IPS-15b (cell line): ENCODE data around the gene OSBPL8.

Experiments used
- H3K27me3 ChIP-seq: one replicate; pipeline ENCODE4 v1.6.1; 2013; ENCODE audit warnings: low read length; ENCODE audit not compliant: control insufficient read depth, insufficient read depth
- H3K36me3 ChIP-seq: one replicate; pipeline ENCODE4 v1.6.1; 2013; ENCODE audit warnings: low read length; ENCODE audit not compliant: control insufficient read depth, insufficient read depth
- H3K4me1 ChIP-seq: one replicate; pipeline ENCODE4 v1.6.1; 2013; ENCODE audit warnings: mild to moderate bottlenecking, low read length; ENCODE audit not compliant: control insufficient read depth, insufficient read depth
- H3K4me3 ChIP-seq: one replicate; pipeline ENCODE4 v1.5.1; 2013; ENCODE audit warnings: low read depth, low read length
- H3K9ac ChIP-seq: one replicate; pipeline ENCODE4 v1.6.1; 2013; ENCODE audit warnings: low read depth, mild to moderate bottlenecking, low read length
- H3K9me3 ChIP-seq: one replicate; pipeline ENCODE4 v1.6.1; 2013; ENCODE audit warnings: mild to moderate bottlenecking, low read length; ENCODE audit not compliant: control insufficient read depth, insufficient read depth

The OSBPL8 gene

DNA sequence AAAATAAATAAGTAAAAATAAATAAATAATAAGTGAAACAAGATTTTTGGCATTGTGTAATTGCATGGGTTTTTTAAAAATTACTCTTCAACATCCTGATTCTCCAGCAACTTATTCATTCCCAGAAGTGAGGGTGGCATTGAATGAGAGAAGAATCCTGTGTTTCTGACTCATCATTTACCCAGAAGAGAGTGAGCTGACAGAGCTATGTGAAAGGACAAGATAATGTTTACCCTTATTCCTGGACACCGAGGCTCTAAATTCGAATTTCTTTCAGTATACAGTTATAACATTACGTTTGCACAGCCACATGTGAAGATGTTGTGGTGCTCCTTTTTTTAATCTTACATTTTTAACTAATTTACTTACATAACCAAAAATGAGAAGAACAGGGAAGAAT lies 247.8 kb downstream of the OSBPL8 start:
- Histone ChIP-seq H3K36me3 (no peaks in the 10 kb centered on the region), H3K4me3 (no peak overlapping the region), H3K9me3 (no peaks in the 10 kb centered on the region), H3K9ac (no peak overlapping the region), H3K27me3 (no peaks in the 10 kb centered on the region), H3K4me1 (peaks cover 3% of the 10 kb centered on the region)

DNA sequence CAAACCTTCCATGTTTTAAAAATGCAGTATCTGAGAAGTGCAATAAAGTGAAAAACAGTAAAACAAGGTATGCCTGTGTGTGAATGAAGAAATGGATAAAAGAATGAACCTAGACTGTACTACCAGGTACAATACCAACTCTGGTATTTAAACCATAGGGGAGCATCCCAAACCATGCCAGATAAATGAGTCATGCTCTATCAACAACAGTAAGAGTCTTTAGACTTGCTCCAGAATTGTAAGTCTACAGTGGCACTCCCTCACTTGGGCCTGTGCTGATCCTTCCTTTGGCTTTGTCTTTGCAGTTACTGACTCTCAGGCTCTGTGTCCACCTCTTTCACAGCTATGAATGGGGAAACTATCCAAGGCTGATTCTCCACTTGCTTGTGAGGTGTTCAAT lies 249.5 kb downstream of the OSBPL8 start:
- H3K4me1 ChIP-seq: peaks cover 3% of the 10 kb centered on the region
- H3K9me3 ChIP-seq: no peaks in the 10 kb centered on the region
- no peak overlapping the region for H3K4me3 ChIP-seq
- H3K9ac ChIP-seq: no peak overlapping the region
- no peaks in the 10 kb centered on the region for H3K36me3 ChIP-seq
- H3K27me3 ChIP-seq: no peaks in the 10 kb centered on the region

- Histone ChIP-seq H3K36me3 (no peaks in the 10 kb centered on the region), H3K4me3 (no peak overlapping the region), H3K9me3 (no peaks in the 10 kb centered on the region), H3K4me1 (peaks cover 3% of the 10 kb centered on the region), H3K9ac (no peak overlapping the region), H3K27me3 (no peaks in the 10 kb centered on the region)
These were observed 250.7 kb downstream of the OSBPL8 start for GRCh38 chr12:76308866-76309265.

DNA sequence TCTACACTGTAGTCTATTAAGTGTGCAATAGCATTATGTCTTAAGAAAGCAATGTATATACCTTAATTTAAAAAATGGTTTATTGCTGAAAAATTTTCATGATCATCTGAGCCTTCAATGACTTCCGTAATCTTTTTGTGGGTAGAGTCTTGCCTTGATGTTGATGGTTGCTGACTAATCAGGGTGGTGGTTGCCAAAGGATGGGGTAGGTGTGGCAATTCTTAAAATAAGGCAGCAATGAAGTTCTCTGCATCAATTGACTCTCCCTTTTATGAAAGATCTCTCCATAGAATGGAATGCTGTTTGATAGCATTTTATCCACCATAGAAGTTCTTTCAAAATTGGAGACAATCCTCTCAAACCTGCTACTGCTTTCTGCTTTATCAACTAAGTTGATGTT lies 252.5 kb downstream of the OSBPL8 start:
- Histone ChIP-seq H3K27me3 (no peaks in the 10 kb centered on the region), H3K9me3 (no peaks in the 10 kb centered on the region), H3K4me3 (no peak overlapping the region), H3K9ac (no peak overlapping the region), H3K36me3 (no peaks in the 10 kb centered on the region), H3K4me1 (no peaks in the 10 kb centered on the region)

DNA sequence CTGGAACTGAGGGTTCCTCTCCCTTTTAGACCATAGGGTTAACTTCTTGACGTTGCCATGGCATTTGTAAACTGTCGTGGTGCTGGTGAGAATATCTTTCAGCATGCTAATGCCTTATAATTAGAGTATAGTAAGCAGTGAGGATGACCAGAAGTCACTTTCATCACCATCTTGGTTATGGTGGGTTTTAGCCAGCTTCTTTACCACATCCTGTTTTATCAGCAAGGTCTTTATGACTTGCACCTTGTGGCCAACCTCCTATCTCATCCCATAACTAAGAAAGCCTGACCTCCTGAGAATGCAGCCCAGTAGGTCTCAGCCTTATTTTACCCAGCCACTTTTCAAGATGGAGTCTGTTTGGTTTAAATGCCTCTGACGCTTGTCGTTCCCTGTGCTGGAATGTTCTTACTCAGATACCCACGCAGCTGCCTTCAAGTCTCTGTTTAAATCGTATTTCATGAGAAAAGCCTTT lies 255.5 kb downstream of the OSBPL8 start:
- H3K4me1 ChIP-seq: no peaks in the 10 kb centered on the region
- no peaks in the 10 kb centered on the region for H3K36me3 ChIP-seq

GRCh38 chr12:76303365-76303764 lies 256.2 kb downstream of the OSBPL8 start:
- Histone ChIP-seq H3K4me1 (no peaks in the 10 kb centered on the region), H3K36me3 (no peaks in the 10 kb centered on the region), H3K9ac (no peak overlapping the region), H3K27me3 (no peaks in the 10 kb centered on the region), H3K4me3 (no peak overlapping the region), H3K9me3 (no peaks in the 10 kb centered on the region)

More for the DNA sequence above, 255.5 kb downstream of the OSBPL8 start:
- Histone ChIP-seq H3K9ac (no peak overlapping the region), H3K9me3 (no peaks in the 10 kb centered on the region), H3K27me3 (no peaks in the 10 kb centered on the region), H3K4me3 (no peak overlapping the region)
